Left hindlimb (tissue), 1 donor: ENCODE data around the gene ZNF530.

Experiments used
- DNase-seq: peaks from one replicate; pipeline ENCODE4 v3.0.0-alpha.2; 2018

Gene ZNF530

GRCh38 chr19:57599761-57600383, at the start of gene ZNF530:
TSS of gene ZNF530 (plus strand) at chr19:57599885. CDS start at chr19:57604346, 4,461 bp downstream.
- peak; percentile 93 for DNase-seq

- no peak for DNase-seq
Observed at GRCh38 chr19:57552432-57552831, 47.3 kb upstream of the ZNF530 start.

- DNase-seq = no peak
Observed at GRCh38 chr19:57557659-57558058, 42.0 kb upstream of the ZNF530 start.

- no peak for DNase-seq
Observed at GRCh38 chr19:57558525-57558924, 41.2 kb upstream of the ZNF530 start.

- DNase-seq = no peak
Observed at GRCh38 chr19:57559008-57559403, 40.7 kb upstream of the ZNF530 start.

- DNase-seq = peak; percentile 94
Observed at GRCh38 chr19:57559404-57560025, 40.2 kb upstream of the ZNF530 start, which contains the start of gene ZNF550. TSS of gene ZNF550 (minus strand) at chr19:57559863. CDS start at chr19:57559682, 181 bp downstream.

- no peak for DNase-seq
Observed at GRCh38 chr19:57560049-57560491, 39.6 kb upstream of the ZNF530 start.

- no peak for DNase-seq
Observed at GRCh38 chr19:57563547-57563946, 36.1 kb upstream of the ZNF530 start.

GRCh38 chr19:57566396-57567265, 33.1 kb upstream of the ZNF530 start:
- no peak for DNase-seq

GRCh38 chr19:57570707-57571106, 29.0 kb upstream of the ZNF530 start:
- DNase-seq = no peak

- no peak for DNase-seq
Observed at GRCh38 chr19:57572415-57572947, 27.2 kb upstream of the ZNF530 start.

GRCh38 chr19:57576661-57577060, 23.0 kb upstream of the ZNF530 start:
- no peak for DNase-seq

- peak; percentile 98 for DNase-seq
Observed at GRCh38 chr19:57578487-57579205, 21.0 kb upstream of the ZNF530 start, which contains the start of gene ZNF416. TSS of gene ZNF416 (minus strand) at chr19:57578911. CDS start at chr19:57578704, 207 bp downstream.

- DNase-seq = no peak
Observed at GRCh38 chr19:57583104-57583520, 16.6 kb upstream of the ZNF530 start.

GRCh38 chr19:57583521-57584416, 15.9 kb upstream of the ZNF530 start, which contains the start of gene ZIK1:
TSS of gene ZIK1 (plus strand) at chr19:57584145. CDS start at chr19:57584357, 212 bp downstream.
- DNase-seq = peak; percentile 94

GRCh38 chr19:57587529-57587928, 12.2 kb upstream of the ZNF530 start:
- DNase-seq = no peak

GRCh38 chr19:57599377-57599760, 316 bp upstream of the ZNF530 start:
- DNase-seq = no peak

GRCh38 chr19:57606931-57607330, 7.2 kb downstream of the ZNF530 start:
- DNase-seq = no peak

- DNase-seq = no peak
Observed at GRCh38 chr19:57611113-57611512, 11.4 kb downstream of the ZNF530 start.

GRCh38 chr19:57613941-57614743, 14.5 kb downstream of the ZNF530 start, which contains the start of gene ZNF134:
TSS of gene ZNF134 (plus strand) at chr19:57614242. CDS start at chr19:57619469, 5,227 bp downstream.
- peak; percentile 93 for DNase-seq
